Heart left ventricle (tissue), 13 donors: ENCODE measurements around the gene KLLN.
"Not testable (repeated sequence)": the region's sequence is repeated elsewhere in the genome, so short reads cannot be mapped to it uniquely, and the experiment has no call there.

Source experiments
- CTCF ChIP-seq, 12 donors: fragments of 200-600 bp; sonication (generic) in 4 of 12; IDR thresholded peaks; one replicate each; pipeline versions ENCODE4 v1.5.0 to v1.8.0; 2018 to 2022; ENCODE audit warnings: antibody characterized with exemption in 12 of 12, mild to moderate bottlenecking in 5 of 12
- POLR2A ChIP-seq, 2 donors: fragments of 450-650 bp; IDR thresholded peaks; one replicate each; pipeline ENCODE4 v1.6.1; 2017; ENCODE audit warnings: antibody characterized with exemption in 2 of 2, mild to moderate bottlenecking in 2 of 2, moderate library complexity in 2 of 2
- donor health status: ischemic (EF 13 %, LVEDD 7.1; RV severe dilation, severe dysfunction).
- donor health status: DM: no; HTN: yes; CAD: no.
- donor health status: DM: no; HTN: no; CAD: no.
- donor health status: ischemic (EF 25% LVEDD 6.9; RV normal size, moderate dysfunction).
- donor health status: ischemic (EF 25% LVEDD 5.7; RV mildly dilated, moderate dysfunction).
- donor health status: ischemic (EF 35%, LVEDD 5.7; RV mildly dilated, moderate dysfunction).
- donor health status: nonischemic (EF 11% LVEDD 7.7; RV severe dilation, severe dysfunction).
- donor health status: DM: yes; HTN: yes; CAD: no.
- donor health status: PGD.
- donor health status: ischemic (EF 29% LVEDD 5.4; RV normal size, mild dysfunction).
- donor health status: nonischemic (EF 23%, LVEDD 6.1; RV moderate dilation, normal function).

GRCh38 chr10:87863951-87864495, 690 bp upstream of the KLLN start:
- TF ChIP-seq POLR2A, CTCF (IDR thresholded peaks at IDR 0.05): not testable (repeated sequence)
